GM23338 (cell line): ENCODE measurements around the gene CLASP2. TPM values are rescaled to one million over a fixed set of nuclear protein-coding genes. Genes with fewer than 3 reads are reported as not detected.

Experiments used
- ATAC-seq: fragments of 200-7000 bp; cut with Tn5 transposase; 3 replicates; pipeline ENCODE4 v1.9.1; 2020
- DNase-seq: peaks from one replicate; pipeline ENCODE4 v3.0.0-alpha.2; 2015; ENCODE audit warnings: low spot score
- H2AFZ ChIP-seq: fragments of 200-600 bp; sonication (generic); 2 replicates; pipeline ENCODE4 v1.8.0; 2016; ENCODE audit warnings: antibody characterized with exemption, mild to moderate bottlenecking, moderate library complexity
- H3F3A ChIP-seq: fragments of 200-600 bp; sonication (generic); replicated peaks from 2 replicates; pipeline ENCODE4 v1.8.0; 2017; ENCODE audit warnings: antibody characterized with exemption, mixed run types, low read depth
- H3K27ac ChIP-seq: fragments of 200-600 bp; sonication (generic); 2 replicates; pipeline ENCODE4 v1.6.1; 2016; ENCODE audit warnings: low read depth
- H3K27me3 ChIP-seq: fragments of 200-600 bp; sonication (generic); 2 replicates; pipeline ENCODE4 v1.8.0; 2016; ENCODE audit warnings: mild to moderate bottlenecking, mixed run types, moderate library complexity; ENCODE audit not compliant: insufficient read depth
- H3K36me3 ChIP-seq: fragments of 200-600 bp; sonication (generic); 2 replicates; pipeline ENCODE4 v1.8.0; 2016; ENCODE audit warnings: mild to moderate bottlenecking; ENCODE audit not compliant: insufficient read depth
- H3K4me1 ChIP-seq: fragments of 200-600 bp; sonication (generic); 2 replicates; pipeline ENCODE4 v1.8.0; 2016; ENCODE audit warnings: mild to moderate bottlenecking, moderate library complexity; ENCODE audit not compliant: insufficient read depth
- H3K4me2 ChIP-seq: fragments of 200-600 bp; sonication (generic); 2 replicates; pipeline ENCODE4 v1.7.1; 2017; ENCODE audit warnings: mixed run types
- H3K4me3 ChIP-seq: fragments of 200-600 bp; sonication (generic); 2 replicates; pipeline ENCODE4 v1.6.1; 2016; ENCODE audit warnings: mixed run types
- H3K79me2 ChIP-seq: fragments of 200-600 bp; sonication (generic); replicated peaks from 2 replicates; pipeline ENCODE4 v1.8.0; 2017; ENCODE audit warnings: mild to moderate bottlenecking; ENCODE audit not compliant: insufficient read depth
- H3K9me2 ChIP-seq: fragments of 200-600 bp; sonication (generic); 2 replicates; pipeline ENCODE4 v1.8.0; 2017; ENCODE audit not compliant: insufficient read depth
- H4K20me1 ChIP-seq: fragments of 200-600 bp; sonication (generic); replicated peaks from 2 replicates; pipeline ENCODE4 v1.8.0; 2017; ENCODE audit warnings: mild to moderate bottlenecking; ENCODE audit not compliant: insufficient read depth
- H3K27ac Mint-ChIP-seq: 2 replicates; pipeline ENCODE4 v1.8.0; 2020; ENCODE audit warnings: inconsistent platforms, mild to moderate bottlenecking, moderate library complexity, mixed read lengths
- H3K27me3 Mint-ChIP-seq: 3 replicates; pipeline ENCODE4 v1.8.0; 2022; ENCODE audit warnings: low read depth, mild to moderate bottlenecking, moderate library complexity, mixed read lengths, inconsistent platforms; ENCODE audit not compliant: insufficient read depth, poor library complexity
- H3K36me3 Mint-ChIP-seq: 3 replicates; pipeline ENCODE4 v1.8.0; 2021; ENCODE audit warnings: low read depth, mild to moderate bottlenecking, inconsistent platforms, moderate library complexity, mixed read lengths
- H3K4me1 Mint-ChIP-seq: 3 replicates; pipeline ENCODE4 v1.8.0; 2020; ENCODE audit warnings: mild to moderate bottlenecking, inconsistent platforms, mixed read lengths
- H3K4me3 Mint-ChIP-seq: 3 replicates; pipeline ENCODE4 v1.8.0; 2021; ENCODE audit warnings: moderate library complexity, mild to moderate bottlenecking, inconsistent platforms, mixed read lengths
- H3K9me3 Mint-ChIP-seq: 3 replicates; pipeline ENCODE4 v1.8.0; 2020; ENCODE audit warnings: moderate library complexity, mild to moderate bottlenecking, inconsistent platforms, mixed read lengths
- CREB1 ChIP-seq: fragments of 250-450 bp; sonication (Bioruptor Pico); IDR thresholded peaks from 2 replicates; pipeline ENCODE4 v1.5.0; 2020; ENCODE audit warnings: low read depth, mild to moderate bottlenecking, moderate library complexity
- EZH2 ChIP-seq: fragments of 200-600 bp; sonication (generic); IDR thresholded peaks from one replicate; pipeline ENCODE4 v1.8.0; 2017; ENCODE audit warnings: antibody characterized with exemption, mild to moderate bottlenecking, low read depth; ENCODE audit not compliant: unreplicated experiment
- EZH2phosphoT487 ChIP-seq: fragments of 200-600 bp; sonication (generic); IDR thresholded peaks from one replicate; pipeline ENCODE4 v1.8.1; 2018; ENCODE audit warnings: antibody characterized with exemption; ENCODE audit not compliant: unreplicated experiment
- JUNB ChIP-seq: IDR thresholded peaks from one replicate; pipeline ENCODE4 v1.6.1; 2016; ENCODE audit warnings: antibody characterized with exemption; ENCODE audit not compliant: unreplicated experiment
- NANOG ChIP-seq: IDR thresholded peaks from 2 replicates; pipeline ENCODE4 v1.6.1; 2016; ENCODE audit warnings: antibody characterized with exemption, borderline replicate concordance
- POLR2AphosphoS5 ChIP-seq: IDR thresholded peaks from 2 replicates; pipeline ENCODE4 v1.6.1; 2016; ENCODE audit warnings: antibody characterized with exemption, low read depth
- STAT1 ChIP-seq: IDR thresholded peaks from one replicate; pipeline ENCODE4 v1.6.1; 2016; ENCODE audit warnings: antibody characterized with exemption; ENCODE audit not compliant: unreplicated experiment
- ZNF114 ChIP-seq: fragments of 250-450 bp; sonication (Bioruptor Pico); IDR thresholded peaks from 2 replicates; pipeline ENCODE4 v1.5.0; 2020; ENCODE audit warnings: mild to moderate bottlenecking, moderate library complexity
- ZNF331 ChIP-seq: fragments of 250-450 bp; sonication (Bioruptor Pico); IDR thresholded peaks from 2 replicates; pipeline ENCODE4 v1.5.0; 2020; ENCODE audit warnings: low read depth, mild to moderate bottlenecking, moderate library complexity
- polyA plus RNA-seq: library from polyadenylated mRNA; unstranded; fragments of >200 nt; fragmentation: Nextera tagmentation; extraction: Ambion mirVana; gene quantifications from 2 replicates; pipeline ENCODE4 v1.2.1, GENCODE V29; 2016
- total RNA-seq: library from RNA; depleted of rRNA; stranded (reverse); fragments of >200 nt; shearing (Covaris generic); gene quantifications from 2 replicates; pipeline ENCODE4 v1.2.3, GENCODE V29; 2014
- TF ChIP-seq, protein P1 (sequence below): IDR thresholded peaks from 2 replicates; pipeline ENCODE4 v1.6.1; 2016; ENCODE audit warnings: antibody characterized with exemption
- TF ChIP-seq, protein P2 (sequence below), 2 experiments: fragments of 200-600 bp in 1 of 2; sonication (generic) in 1 of 2; conservative IDR thresholded peaks; 2 replicates each; pipeline versions ENCODE4 v1.5.1 to v1.6.1; 2016 to 2017; ENCODE audit warnings: antibody characterized with exemption in 2 of 2, low read depth in 2 of 2, mild to moderate bottlenecking in 2 of 2, moderate library complexity in 1 of 2
- TF ChIP-seq, protein P3 (sequence below): IDR thresholded peaks from one replicate; pipeline ENCODE4 v1.6.1; 2018; ENCODE audit warnings: antibody characterized with exemption; ENCODE audit not compliant: unreplicated experiment

Gene CLASP2
- total and polyA plus RNA-seq, 2 experiments from 2014 or later: 12.8 to 74.6 TPM

DNA sequence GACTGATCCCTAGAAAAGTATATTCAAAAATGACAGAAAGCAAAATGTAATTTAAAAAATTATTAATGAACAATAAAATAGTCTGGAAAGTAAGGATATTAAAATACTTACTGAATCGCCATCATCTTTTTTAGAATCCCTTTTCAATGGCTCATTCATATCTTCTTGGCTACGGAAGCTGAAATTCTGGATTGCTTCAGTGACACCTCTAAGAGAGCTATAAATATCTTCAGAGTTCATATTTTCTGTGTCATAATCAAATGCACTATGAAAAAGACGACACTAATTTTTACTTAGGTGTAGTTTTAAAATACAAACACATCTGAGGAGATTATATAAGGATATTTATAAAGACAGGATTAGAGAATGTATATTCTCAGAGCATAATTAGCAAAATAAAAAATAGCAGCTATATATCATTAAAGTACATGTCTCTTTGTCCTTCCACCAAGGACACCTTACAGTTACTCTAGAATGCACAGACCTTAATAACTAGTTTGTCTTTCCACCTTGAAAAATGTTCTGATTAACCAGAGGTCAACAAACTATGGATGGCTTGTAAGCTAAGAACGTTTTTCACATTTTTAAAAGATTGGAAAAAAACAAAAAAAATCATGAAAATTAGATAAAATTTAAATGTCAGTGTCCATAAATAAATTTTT, 179.2 kb downstream of the CLASP2 start:
- H3K27ac ChIP-seq: no peak overlapping the region
- H3F3A ChIP-seq: no peaks in the 10 kb centered on the region
- no peaks in the 10 kb centered on the region for H3K4me1 ChIP-seq
- no peaks in the 10 kb centered on the region for H3K4me1 Mint-ChIP-seq
- no peak for TF ChIP-seq EZH2
- no peak for TF ChIP-seq CREB1 (CRISPR knock-in tag)
- TF ChIP-seq, protein P1, sequence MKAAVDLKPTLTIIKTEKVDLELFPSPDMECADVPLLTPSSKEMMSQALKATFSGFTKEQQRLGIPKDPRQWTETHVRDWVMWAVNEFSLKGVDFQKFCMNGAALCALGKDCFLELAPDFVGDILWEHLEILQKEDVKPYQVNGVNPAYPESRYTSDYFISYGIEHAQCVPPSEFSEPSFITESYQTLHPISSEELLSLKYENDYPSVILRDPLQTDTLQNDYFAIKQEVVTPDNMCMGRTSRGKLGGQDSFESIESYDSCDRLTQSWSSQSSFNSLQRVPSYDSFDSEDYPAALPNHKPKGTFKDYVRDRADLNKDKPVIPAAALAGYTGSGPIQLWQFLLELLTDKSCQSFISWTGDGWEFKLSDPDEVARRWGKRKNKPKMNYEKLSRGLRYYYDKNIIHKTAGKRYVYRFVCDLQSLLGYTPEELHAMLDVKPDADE: no peak
- TF ChIP-seq, protein P2, sequence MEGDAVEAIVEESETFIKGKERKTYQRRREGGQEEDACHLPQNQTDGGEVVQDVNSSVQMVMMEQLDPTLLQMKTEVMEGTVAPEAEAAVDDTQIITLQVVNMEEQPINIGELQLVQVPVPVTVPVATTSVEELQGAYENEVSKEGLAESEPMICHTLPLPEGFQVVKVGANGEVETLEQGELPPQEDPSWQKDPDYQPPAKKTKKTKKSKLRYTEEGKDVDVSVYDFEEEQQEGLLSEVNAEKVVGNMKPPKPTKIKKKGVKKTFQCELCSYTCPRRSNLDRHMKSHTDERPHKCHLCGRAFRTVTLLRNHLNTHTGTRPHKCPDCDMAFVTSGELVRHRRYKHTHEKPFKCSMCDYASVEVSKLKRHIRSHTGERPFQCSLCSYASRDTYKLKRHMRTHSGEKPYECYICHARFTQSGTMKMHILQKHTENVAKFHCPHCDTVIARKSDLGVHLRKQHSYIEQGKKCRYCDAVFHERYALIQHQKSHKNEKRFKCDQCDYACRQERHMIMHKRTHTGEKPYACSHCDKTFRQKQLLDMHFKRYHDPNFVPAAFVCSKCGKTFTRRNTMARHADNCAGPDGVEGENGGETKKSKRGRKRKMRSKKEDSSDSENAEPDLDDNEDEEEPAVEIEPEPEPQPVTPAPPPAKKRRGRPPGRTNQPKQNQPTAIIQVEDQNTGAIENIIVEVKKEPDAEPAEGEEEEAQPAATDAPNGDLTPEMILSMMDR (conservative IDR thresholded peaks at IDR 0.05; ENCODE audit: low read depth in 2 of 2): no peak
- no peak for TF ChIP-seq EZH2phosphoT487
- no peak for TF ChIP-seq NANOG
- TF ChIP-seq ZNF114: no peak
- no peak for TF ChIP-seq JUNB
- TF ChIP-seq STAT1: no peak
- no peak for TF ChIP-seq POLR2AphosphoS5
- TF ChIP-seq, protein P3, sequence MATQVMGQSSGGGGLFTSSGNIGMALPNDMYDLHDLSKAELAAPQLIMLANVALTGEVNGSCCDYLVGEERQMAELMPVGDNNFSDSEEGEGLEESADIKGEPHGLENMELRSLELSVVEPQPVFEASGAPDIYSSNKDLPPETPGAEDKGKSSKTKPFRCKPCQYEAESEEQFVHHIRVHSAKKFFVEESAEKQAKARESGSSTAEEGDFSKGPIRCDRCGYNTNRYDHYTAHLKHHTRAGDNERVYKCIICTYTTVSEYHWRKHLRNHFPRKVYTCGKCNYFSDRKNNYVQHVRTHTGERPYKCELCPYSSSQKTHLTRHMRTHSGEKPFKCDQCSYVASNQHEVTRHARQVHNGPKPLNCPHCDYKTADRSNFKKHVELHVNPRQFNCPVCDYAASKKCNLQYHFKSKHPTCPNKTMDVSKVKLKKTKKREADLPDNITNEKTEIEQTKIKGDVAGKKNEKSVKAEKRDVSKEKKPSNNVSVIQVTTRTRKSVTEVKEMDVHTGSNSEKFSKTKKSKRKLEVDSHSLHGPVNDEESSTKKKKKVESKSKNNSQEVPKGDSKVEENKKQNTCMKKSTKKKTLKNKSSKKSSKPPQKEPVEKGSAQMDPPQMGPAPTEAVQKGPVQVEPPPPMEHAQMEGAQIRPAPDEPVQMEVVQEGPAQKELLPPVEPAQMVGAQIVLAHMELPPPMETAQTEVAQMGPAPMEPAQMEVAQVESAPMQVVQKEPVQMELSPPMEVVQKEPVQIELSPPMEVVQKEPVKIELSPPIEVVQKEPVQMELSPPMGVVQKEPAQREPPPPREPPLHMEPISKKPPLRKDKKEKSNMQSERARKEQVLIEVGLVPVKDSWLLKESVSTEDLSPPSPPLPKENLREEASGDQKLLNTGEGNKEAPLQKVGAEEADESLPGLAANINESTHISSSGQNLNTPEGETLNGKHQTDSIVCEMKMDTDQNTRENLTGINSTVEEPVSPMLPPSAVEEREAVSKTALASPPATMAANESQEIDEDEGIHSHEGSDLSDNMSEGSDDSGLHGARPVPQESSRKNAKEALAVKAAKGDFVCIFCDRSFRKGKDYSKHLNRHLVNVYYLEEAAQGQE: no peak
- TF ChIP-seq ZNF331 (CRISPR knock-in tag): no peak
- no peaks in the 10 kb centered on the region for H3K9me2 ChIP-seq
- H3K79me2 ChIP-seq: no peaks in the 10 kb centered on the region
- no peak overlapping the region for H2AFZ ChIP-seq
- no peaks in the 10 kb centered on the region for H3K27me3 Mint-ChIP-seq
- H3K27me3 ChIP-seq: no peaks in the 10 kb centered on the region
- H3K4me2 ChIP-seq: no peak overlapping the region
- peaks cover 23% of the 10 kb centered on the region for H3K36me3 Mint-ChIP-seq
- no peak overlapping the region for H3K27ac Mint-ChIP-seq
- DNase-seq (no peak), ATAC-seq (no peak)
- H4K20me1 ChIP-seq: no peaks in the 10 kb centered on the region
- peaks cover 6% of the 10 kb centered on the region; the same call in 1 of the 2 replicates for H3K36me3 ChIP-seq
- H3K9me3 Mint-ChIP-seq: no peaks in the 10 kb centered on the region
- H3K4me3 ChIP-seq: no peak overlapping the region
- H3K4me3 Mint-ChIP-seq: no peak overlapping the region
